GM12872 (cell line): ENCODE measurements around the gene SRGAP1.

Source experiments
- CTCF ChIP-seq: IDR thresholded peaks from 3 replicates; pipeline ENCODE4 v1.5.1; 2011; ENCODE audit warnings: low read depth, mild to moderate bottlenecking, low read length, moderate library complexity; ENCODE audit not compliant: insufficient read depth

Gene SRGAP1

DNA sequence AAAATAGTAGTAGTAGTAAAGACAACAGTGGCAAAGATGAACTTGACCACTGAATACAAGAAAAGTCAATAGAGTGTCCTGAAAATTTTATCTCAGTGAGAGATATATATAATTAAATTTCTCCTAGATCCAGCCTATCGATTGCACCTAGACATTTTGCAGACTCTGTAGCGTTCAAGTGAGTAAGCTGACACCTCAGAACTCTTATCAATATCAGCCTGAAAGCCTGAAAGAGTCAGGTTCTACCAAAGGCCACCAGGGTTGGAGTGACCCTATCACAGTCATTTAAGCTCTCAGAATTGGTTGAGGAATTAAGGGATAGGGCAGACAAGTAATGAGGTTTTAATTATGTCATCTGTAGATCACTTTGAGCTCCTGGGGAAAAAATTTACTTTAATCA, 174.6 kb downstream of the SRGAP1 start:
- no peak for TF ChIP-seq CTCF

GRCh38 chr12:64019654-64020053, 175.2 kb downstream of the SRGAP1 start:
- no peak for TF ChIP-seq CTCF

DNA sequence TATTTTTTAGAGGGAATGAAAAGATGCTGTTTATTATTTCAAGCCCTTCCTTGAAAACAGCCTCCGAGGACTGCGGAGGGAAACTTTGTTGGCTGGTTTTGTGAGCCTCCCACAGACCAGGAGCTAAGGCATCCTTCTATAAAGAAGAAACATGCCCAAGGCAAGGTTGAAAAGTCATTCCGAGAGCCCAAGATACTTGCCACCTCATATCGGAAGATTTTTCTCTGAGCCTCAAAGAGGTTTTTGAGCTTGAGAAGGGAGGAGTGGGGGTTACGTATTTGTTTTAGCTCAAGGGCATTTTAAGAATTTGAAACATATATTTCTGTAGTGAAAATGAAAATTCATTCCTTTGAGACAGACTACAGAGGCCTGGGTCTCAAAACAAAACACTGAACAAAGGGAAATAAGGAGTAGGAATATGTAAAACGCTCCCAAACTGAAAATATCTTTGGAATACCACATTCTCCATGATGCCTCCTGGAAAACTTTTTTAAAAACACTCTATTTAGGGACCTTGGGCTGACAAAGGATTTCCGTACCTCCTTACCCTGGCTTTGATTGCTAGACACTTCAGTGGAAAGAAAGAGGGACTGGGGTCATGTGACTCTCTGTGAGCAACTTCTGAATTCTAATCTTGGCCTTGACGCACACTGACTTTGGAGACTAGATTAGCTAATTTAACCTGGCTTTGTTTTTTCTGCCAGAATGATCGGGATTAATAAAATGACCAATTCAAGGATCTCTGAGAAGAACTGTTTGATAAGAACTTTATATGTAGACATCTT, 180.9 kb downstream of the SRGAP1 start:
- no peak for TF ChIP-seq CTCF

DNA sequence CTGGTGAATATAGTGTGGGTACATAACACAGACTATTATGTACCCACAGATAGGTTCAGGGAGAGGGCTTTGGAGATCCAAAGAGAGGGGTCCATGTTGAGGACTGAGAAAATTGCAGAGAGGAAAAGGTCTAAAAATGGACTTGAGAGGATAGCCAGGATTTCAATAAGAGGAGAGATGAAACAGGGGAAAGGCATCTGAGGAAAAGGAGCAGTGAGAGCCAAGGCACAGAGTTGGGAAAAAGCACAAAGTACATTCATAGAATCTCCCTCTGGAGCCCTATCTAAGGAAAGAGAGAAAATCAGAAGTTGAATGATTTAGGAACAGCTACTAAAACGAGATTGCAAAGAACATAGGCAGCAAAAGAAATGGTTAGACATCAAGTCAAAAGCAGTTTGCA, 182.8 kb downstream of the SRGAP1 start:
- TF ChIP-seq CTCF: no peak

- TF ChIP-seq CTCF: no peak
Observed at GRCh38 chr12:64028541-64028940, 184.0 kb downstream of the SRGAP1 start.

DNA sequence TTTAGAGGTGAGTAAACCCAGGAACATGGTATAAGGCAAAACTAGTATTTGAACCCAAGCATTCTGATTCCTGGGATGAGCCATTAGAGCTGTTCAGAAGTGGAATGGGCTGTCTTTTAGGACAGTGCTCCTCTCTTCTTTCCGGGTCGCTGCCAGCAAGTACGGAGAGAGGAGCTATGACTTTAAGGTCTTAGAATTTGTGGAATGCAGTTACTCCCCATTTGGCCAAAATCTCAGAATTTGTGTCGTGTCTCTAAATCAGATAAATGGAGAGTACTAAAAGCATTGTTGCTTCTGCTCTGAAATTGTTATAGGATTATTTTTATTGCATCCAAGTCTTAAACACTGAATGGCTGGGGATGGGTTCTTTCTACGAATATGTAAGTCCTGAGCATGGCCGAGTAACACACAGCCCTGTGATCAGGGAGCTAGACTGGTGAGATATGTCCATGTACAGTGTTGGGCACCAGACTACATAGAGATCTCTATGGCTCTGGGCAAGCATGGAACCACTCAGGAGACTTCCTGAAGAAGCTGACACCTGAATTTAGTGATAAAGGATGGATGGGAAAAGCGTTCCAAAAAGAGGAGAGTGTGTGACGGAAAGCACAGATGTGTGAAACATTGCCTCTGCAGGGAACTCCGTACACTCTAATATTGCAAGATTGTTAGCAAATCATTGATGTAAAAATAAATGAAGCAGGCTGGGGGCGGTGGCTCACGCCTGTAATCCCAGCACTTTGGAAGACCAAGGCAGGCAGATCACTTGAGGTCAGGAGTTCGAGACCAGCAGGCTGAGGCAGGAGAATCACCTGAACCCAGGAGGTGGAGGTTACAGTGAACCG, 184.7 kb downstream of the SRGAP1 start:
- TF ChIP-seq CTCF: no peak

GRCh38 chr12:64030155-64030554, 185.7 kb downstream of the SRGAP1 start:
- no peak for TF ChIP-seq CTCF
